Choroid plexus epithelial cell (primary cell): Measurements from ENCODE around the gene GMPPB.

Experiments
- DNase-seq: peaks from one replicate; pipeline ENCODE4 v3.0.0-alpha.2; 2010; ENCODE audit warnings: low read depth
- H3K4me3 ChIP-seq: 2 replicates; pipeline ENCODE4 v1.5.1; 2011; ENCODE audit warnings: low read depth, mild to moderate bottlenecking, control low read depth, low read length, moderate library complexity
- CTCF ChIP-seq: conservative IDR thresholded peaks from 2 replicates; pipeline ENCODE4 v1.5.1; 2011; ENCODE audit warnings: low read depth, mild to moderate bottlenecking, control low read depth, inconsistent platforms, low read length, moderate library complexity

GMPPB gene

GRCh38 chr3:49717959-49718857, 5.5 kb downstream of the GMPPB start:
- TF ChIP-seq CTCF = no peak
- no peak overlapping the region for H3K4me3 ChIP-seq
- no peak for DNase-seq

GRCh38 chr3:49717211-49717958, 6.4 kb downstream of the GMPPB start:
- no peak for DNase-seq
- TF ChIP-seq CTCF = no peak
- no peak overlapping the region for H3K4me3 ChIP-seq

- no peak for TF ChIP-seq CTCF
- no peak overlapping the region for H3K4me3 ChIP-seq
- no peak for DNase-seq
Observed at GRCh38 chr3:49716691-49717210, 7.0 kb downstream of the GMPPB start.

- no peak for TF ChIP-seq CTCF
- no peak overlapping the region for H3K4me3 ChIP-seq
Observed at GRCh38 chr3:49716169-49716568, 7.6 kb downstream of the GMPPB start.

GRCh38 chr3:49715611-49716121, 8.1 kb downstream of the GMPPB start:
- DNase-seq = no peak
- TF ChIP-seq CTCF = no peak

More at GRCh38 chr3:49716169-49716568, 7.6 kb downstream of the GMPPB start:
- no peak for DNase-seq

GRCh38 chr3:49714728-49715550, 8.8 kb downstream of the GMPPB start:
- TF ChIP-seq CTCF = no peak
- H3K4me3 ChIP-seq = no peak overlapping the region

More at GRCh38 chr3:49715611-49716121, 8.1 kb downstream of the GMPPB start:
- no peak overlapping the region for H3K4me3 ChIP-seq

More at GRCh38 chr3:49714728-49715550, 8.8 kb downstream of the GMPPB start:
- no peak for DNase-seq
